Left cardiac atrium (tissue), 4 donors: ENCODE results near the gene PCTP. TPM values are rescaled to one million over a fixed set of nuclear protein-coding genes. Genes with fewer than 3 reads are reported as not detected.

Source experiments
- ATAC-seq, 2 donors: fragments of 200-7000 bp; cut with Tn5 transposase; one replicate each; pipeline ENCODE4 v1.9.1; 2020; ENCODE audit warnings: mild to moderate bottlenecking in 2 of 2, moderate library complexity in 2 of 2
- DNase-seq: peaks from one replicate; pipeline ENCODE4 v3.0.0-alpha.2; 2020
- intact Hi-C, 2 donors: fragments of 100-400 bp; cut with DNase I; formaldehyde crosslinking; loops; one replicate each; pipeline versions ENCODE4 v1.14.1 to v1.15.1; 2022 to 2023
- long read RNA-seq: library from polyadenylated mRNA; unstranded; transcript quantifications from one replicate; pipeline ENCODE4 v2.0.0, GENCODE V29; 2021
- total RNA-seq, 2 donors: library from RNA; stranded (reverse); fragmentation: NEBNext Ultra II Directional; extraction: Animal tissue kit (Norgen Biotek cat#: 25700); gene quantifications; one replicate each; pipeline ENCODE4 v1.2.1, GENCODE V29; 2021
- donor health status: DM: no; HTN: yes; CAD: no.
- donor health status: DM: no; HTN: yes; CAD: no; lungs with severe emphysema.
- donor health status: DM: yes; HTN: yes; CAD: no.
- donor health status: Dilated cardiomyopathy.

PCTP gene
- 10 to 100 TPM; 15.1 to 20.0 TPM for total RNA-seq
- long read RNA-seq, transcript PCTP-201 (6 exons, 2,044 nt), result major isoform, 22 of 27 reads
- long read RNA-seq, partial matches to known transcripts, result 0 of 27 reads
- long read RNA-seq, other reads (novel, unspliced or antisense), result 2 of 27 reads

- ATAC-seq (peak; percentile 100), DNase-seq (peak; percentile 97)
- intact Hi-C loops, result no loop called here
Observed at GRCh38 chr17:55750750-55751657, at the start of gene PCTP. PCTP (plus strand) TSS chr17:55751051; CDS start chr17:55751104, 53 bp downstream.

GRCh38 chr17:55702150-55702549, 48.7 kb upstream of the PCTP start:
- ATAC-seq, result no peak
- intact Hi-C loops, result no loop called here
- no peak for DNase-seq

DNA sequence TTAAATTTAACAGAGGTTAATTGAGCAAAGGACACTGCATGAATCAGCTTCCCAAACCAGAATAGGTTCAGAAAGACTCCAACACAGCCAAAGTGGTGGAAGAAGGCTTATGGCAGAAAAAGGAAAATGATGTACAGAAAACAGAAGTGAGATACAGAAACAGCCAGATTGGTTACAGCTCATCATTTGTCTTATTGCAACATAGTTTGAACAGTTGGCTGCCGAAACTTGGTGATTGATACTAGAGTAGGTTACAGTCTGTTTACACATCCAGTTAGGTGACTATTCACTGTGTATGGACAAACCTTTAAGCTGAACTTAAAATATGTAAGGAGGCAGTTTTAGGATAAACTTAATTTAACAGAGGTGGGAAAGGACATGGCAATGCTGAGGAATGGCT, 46.5 kb upstream of the PCTP start:
- intact Hi-C loops, result no loop called here
- DNase-seq (no peak), ATAC-seq (no peak)

DNA sequence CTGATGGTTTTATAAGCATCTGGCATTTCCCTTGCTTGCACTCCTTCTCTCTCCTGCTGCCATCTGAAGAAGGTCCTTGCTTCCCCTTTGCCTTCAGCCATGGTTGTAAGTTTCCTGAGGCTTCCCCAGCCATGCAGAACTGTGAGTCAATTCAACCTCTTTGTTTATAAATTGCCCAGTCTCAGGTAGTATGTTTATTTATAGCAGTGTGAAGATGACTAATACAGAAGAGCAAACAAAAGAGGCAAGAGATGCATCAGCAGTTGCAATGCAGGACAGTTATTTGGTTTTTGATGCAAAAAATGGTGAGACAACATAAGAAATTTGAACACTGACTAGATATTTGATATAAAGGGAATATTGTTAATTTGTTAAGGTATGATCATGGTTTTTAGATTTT, 45.0 kb upstream of the PCTP start:
- no peak for ATAC-seq
- intact Hi-C loops, result no loop called here
- no peak for DNase-seq

DNA sequence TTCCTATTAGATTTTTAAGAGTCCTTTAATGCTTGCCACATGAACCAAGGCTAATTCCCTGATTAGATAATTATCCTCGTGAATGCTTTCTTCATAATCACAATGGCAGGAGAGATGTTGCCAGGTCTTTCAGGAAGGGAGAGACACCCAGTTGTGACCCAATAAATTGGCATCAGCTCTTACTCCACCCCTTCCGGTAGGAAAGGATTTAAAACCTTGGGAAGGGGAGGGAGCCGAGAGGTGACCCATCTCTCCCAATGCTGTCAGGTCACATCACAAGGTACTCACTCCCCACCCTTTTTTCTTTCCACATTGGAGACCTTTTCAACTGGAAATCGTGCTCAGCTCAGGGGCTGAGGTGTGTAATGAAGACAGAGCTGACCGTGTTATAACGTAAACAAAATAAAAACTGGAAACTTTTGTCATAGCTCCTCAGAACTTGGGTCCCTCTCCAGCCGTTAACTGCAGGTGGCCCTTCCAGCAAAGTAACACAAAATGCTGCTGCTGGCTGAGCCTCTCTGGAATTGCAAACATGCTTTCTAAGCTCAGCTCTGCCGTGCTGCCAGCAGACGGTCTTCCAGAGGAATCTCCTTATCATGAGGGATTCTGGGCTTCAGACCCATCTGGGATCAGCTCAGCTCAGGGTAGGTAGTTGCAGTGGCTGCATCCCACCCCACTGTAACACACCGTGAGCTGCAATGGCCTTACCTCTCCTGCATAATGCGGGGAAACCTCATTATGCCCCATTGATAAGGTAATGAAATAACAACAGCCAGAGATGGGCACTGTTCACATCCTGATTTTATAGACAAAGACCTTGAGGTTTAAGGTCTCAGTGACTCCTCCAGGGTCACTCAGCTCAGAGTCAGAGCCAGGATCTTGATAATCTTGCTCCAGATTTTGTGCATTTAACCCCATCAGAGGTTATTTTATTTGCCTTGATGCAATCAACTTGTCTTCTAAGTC, 43.8 kb upstream of the PCTP start:
- ATAC-seq, result peak in 1 of 2 donors; percentile 42
- no peak for DNase-seq
- intact Hi-C loops, result no loop called here

GRCh38 chr17:55708175-55708974, 42.5 kb upstream of the PCTP start:
- ATAC-seq, result no peak
- intact Hi-C loops, result no loop called here
- no peak for DNase-seq

GRCh38 chr17:55709440-55709839, 41.4 kb upstream of the PCTP start:
- DNase-seq (no peak), ATAC-seq (no peak)
- intact Hi-C loops, result no loop called here

- ATAC-seq (peak in 1 of 2 donors; percentile 67), DNase-seq (no peak)
- intact Hi-C loops, result no loop called here
Observed at GRCh38 chr17:55709984-55710383, 40.9 kb upstream of the PCTP start.

- peak; percentile 23 to 43 for ATAC-seq
- DNase-seq, result no peak
- intact Hi-C loops, result no loop called here
Observed at GRCh38 chr17:55710410-55710809, 40.4 kb upstream of the PCTP start.

DNA sequence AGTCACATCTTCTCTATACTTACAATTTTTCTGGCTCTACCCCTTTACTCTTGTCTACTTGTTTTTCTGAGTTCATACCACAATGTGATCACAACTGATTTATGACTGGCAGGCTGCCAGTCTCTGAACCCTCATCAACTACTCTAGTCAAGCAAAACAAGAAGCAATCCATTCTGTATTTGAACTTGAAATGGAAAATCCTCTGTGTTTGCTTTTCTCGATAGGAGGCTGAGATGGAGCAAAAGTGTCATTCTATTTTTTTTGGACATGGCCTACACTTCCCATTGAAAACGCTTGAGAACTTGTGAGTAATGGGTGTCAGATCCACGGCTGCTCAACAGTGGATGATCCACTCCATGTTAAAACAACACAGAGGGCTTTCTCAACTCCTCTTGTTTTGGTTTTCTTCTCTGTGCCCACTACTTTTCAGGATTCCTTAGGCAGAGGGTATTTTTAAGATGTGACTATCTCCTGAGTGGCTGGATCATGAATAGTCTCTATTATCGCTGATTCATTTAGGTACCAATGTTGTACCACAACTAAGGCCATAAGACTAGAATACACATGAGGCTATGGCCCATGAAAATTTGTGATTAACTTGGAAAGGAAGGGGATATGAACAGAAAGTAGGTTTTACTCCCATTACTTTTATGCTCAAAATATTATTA, 39.9 kb upstream of the PCTP start:
- intact Hi-C loops, result no loop called here
- ATAC-seq (peak in 1 of 2 donors; percentile 52), DNase-seq (no peak)

DNA sequence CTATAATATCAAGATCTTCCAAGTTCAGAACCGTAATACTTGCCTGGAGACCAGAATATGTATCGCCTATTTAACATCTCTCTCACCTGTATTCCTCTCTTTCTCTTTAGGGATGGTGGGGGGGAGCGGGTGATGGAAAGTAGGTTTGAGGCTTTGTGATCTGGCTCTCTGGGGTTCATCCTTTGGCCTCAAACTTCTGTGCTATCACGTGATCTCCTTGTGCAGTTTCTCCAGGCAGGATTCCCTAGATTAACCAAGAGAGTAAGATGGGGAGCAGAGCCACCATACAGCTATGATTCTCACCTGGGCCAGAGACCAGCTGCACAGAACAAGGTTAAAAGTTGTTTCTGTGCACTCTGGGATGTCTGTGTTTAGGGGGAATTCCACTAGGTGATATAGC, 33.4 kb upstream of the PCTP start:
- intact Hi-C loops, result no loop called here
- DNase-seq, result no peak

GRCh38 chr17:55717898-55718735, 32.7 kb upstream of the PCTP start:
- DNase-seq (peak; percentile 86), ATAC-seq (peak in 1 of 2 donors; percentile 50)
- intact Hi-C loops, result loop anchor here in 1 of 2 donors (2.0 kb wide), 1 partner anchor 191 kb away; no protein-coding TSS in a partner anchor

More for the DNA sequence above, 33.4 kb upstream of the PCTP start:
- ATAC-seq, result no peak

- ATAC-seq, result no peak
- no peak for DNase-seq
- intact Hi-C loops, result loop anchor here in 1 of 2 donors (10.0 kb wide), 1 partner anchor 94 kb away; no protein-coding TSS in a partner anchor
Observed at GRCh38 chr17:55720919-55721836, 29.7 kb upstream of the PCTP start.

DNA sequence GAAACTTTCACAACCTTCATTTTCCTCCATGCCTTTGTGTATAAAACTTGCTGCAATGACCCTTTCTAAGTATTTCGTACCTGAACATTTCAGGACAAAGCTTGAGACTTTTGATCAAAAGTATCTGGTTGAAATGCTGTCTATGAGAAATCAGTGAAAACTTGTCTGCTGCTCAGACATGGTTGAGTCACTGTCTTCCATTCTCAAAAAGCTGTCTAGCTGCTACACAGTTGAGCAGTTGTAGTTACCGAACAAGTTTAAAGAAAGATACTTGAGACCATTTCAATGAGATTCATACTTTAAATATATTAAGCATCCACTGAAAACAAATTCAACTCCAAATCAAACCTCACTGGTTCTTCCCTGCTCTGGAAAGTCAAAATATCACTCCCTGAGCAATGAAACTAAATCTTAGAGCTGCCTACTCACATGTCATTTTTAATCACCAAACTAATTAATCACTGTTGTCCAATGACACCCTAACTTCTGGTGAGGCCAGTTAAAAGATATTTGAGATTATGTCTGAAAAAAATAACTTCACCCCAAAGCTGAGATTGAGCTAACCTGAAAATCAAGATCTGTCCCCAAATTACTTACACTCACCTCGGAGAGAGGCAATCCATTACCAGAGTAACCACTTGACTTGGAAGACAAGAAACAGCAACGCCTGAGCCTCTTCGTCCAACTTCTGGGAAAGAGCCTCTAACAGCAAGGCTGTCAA, 28.7 kb upstream of the PCTP start:
- ATAC-seq, result no peak
- no peak for DNase-seq
- intact Hi-C loops, result loop anchor here in 1 of 2 donors (10.0 kb wide), 1 partner anchor 93 kb away; no protein-coding TSS in a partner anchor

GRCh38 chr17:55722742-55723487, 27.9 kb upstream of the PCTP start, which contains the start of gene TMEM100:
TMEM100 (minus strand) TSS chr17:55722864; CDS start chr17:55721070, 1,794 bp downstream.
- intact Hi-C loops, result loop anchor here in 1 of 2 donors (10.0 kb wide), 1 partner anchor 92 kb away; no protein-coding TSS in a partner anchor
- peak; percentile 37 for DNase-seq
- ATAC-seq, result peak; percentile 62 to 64
